T-helper 1 cell (primary cell): Measurements from ENCODE around the gene HSPA12B.
A peak's percentile ranks its signal among the peaks of the same experiment; 100 is the strongest.

Source experiments
- DNase-seq, 5 donors: peaks; one replicate each; pipeline ENCODE4 v3.0.0-alpha.2; 2012 to 2020

Gene HSPA12B

GRCh38 chr20:3705491-3705969 lies 27.0 kb upstream of the HSPA12B start:
- DNase-seq: no peak

- no peak for DNase-seq
Observed at GRCh38 chr20:3705970-3706739, 26.3 kb upstream of the HSPA12B start.

GRCh38 chr20:3706774-3707507 lies 25.5 kb upstream of the HSPA12B start:
- DNase-seq: no peak

GRCh38 chr20:3707508-3707899 lies 25.0 kb upstream of the HSPA12B start:
- no peak for DNase-seq

- no peak for DNase-seq
Observed at GRCh38 chr20:3710011-3710466, 22.4 kb upstream of the HSPA12B start.

- peak; percentile 33 to 65 (median 63) for DNase-seq
Observed at GRCh38 chr20:3710703-3711483, 21.6 kb upstream of the HSPA12B start.

GRCh38 chr20:3711484-3711941 lies 21.0 kb upstream of the HSPA12B start:
- DNase-seq: no peak

- no peak for DNase-seq
Observed at GRCh38 chr20:3712279-3712873, 20.1 kb upstream of the HSPA12B start, which contains the start of gene SIGLEC1. Gene SIGLEC1 (minus strand): TSS chr20:3712600. CDS start chr20:3707128, 5,472 bp downstream.

- DNase-seq: no peak
Observed at GRCh38 chr20:3714092-3714491, 18.4 kb upstream of the HSPA12B start.

GRCh38 chr20:3716195-3716834 lies 16.2 kb upstream of the HSPA12B start:
- peak in 2 of 5 donors; percentile 9 to 25 for DNase-seq

GRCh38 chr20:3719046-3719445 lies 13.4 kb upstream of the HSPA12B start:
- DNase-seq: no peak

GRCh38 chr20:3720068-3720467 lies 12.4 kb upstream of the HSPA12B start:
- no peak for DNase-seq

GRCh38 chr20:3720626-3721025 lies 11.9 kb upstream of the HSPA12B start:
- DNase-seq: no peak

- no peak for DNase-seq
Observed at GRCh38 chr20:3721912-3722311, 10.6 kb upstream of the HSPA12B start.

GRCh38 chr20:3723284-3723683 lies 9.2 kb upstream of the HSPA12B start:
- DNase-seq: no peak

- no peak for DNase-seq
Observed at GRCh38 chr20:3724356-3724755, 8.1 kb upstream of the HSPA12B start.

- no peak for DNase-seq
Observed at GRCh38 chr20:3727401-3728021, 5.0 kb upstream of the HSPA12B start.

GRCh38 chr20:3728354-3728753 lies 4.1 kb upstream of the HSPA12B start:
- DNase-seq: no peak

GRCh38 chr20:3728876-3729275 lies 3.6 kb upstream of the HSPA12B start:
- no peak for DNase-seq

- DNase-seq: no peak
Observed at GRCh38 chr20:3729378-3729777, 3.1 kb upstream of the HSPA12B start.

- DNase-seq: no peak
Observed at GRCh38 chr20:3729811-3730540, 2.5 kb upstream of the HSPA12B start.
